Kidney (tissue), 14 donors: ENCODE results near the gene CALCOCO1. TPM values are rescaled to one million over a fixed set of nuclear protein-coding genes. Genes with fewer than 3 reads are reported as not detected.

Source experiments
- DNase-seq, 5 donors: peaks; one replicate each; pipeline ENCODE4 v3.0.0-alpha.2; 2013 to 2020
- FAIRE-seq: peaks from 2 replicates; lab custom pipeline; 2012; peaks lifted over from hg19 to GRCh38; lab: Jason Lieb, UNC
- H3K27ac ChIP-seq, 2 donors: one replicate each; pipeline ENCODE4 v1.7.0; 2013; ENCODE audit warnings: low read depth in 2 of 2, low read length in 2 of 2, inconsistent platforms in 1 of 2
- H3K27me3 ChIP-seq: one replicate; pipeline ENCODE4 v1.7.1; 2013; ENCODE audit warnings: low read length, inconsistent platforms; ENCODE audit not compliant: control insufficient read depth, insufficient read depth
- H3K36me3 ChIP-seq, 3 donors: one replicate each; pipeline versions ENCODE4 v1.7.0 to v1.7.1; 2013; ENCODE audit warnings: low read length in 3 of 3, control low read depth in 1 of 3, inconsistent platforms in 1 of 3; ENCODE audit not compliant: insufficient read depth in 3 of 3, control insufficient read depth in 2 of 3
- H3K4me1 ChIP-seq, 3 donors: one replicate each; pipeline versions ENCODE4 v1.7.0 to v1.7.1; 2013; ENCODE audit warnings: low read length in 3 of 3, inconsistent platforms in 1 of 3, low read depth in 1 of 3; ENCODE audit not compliant: control insufficient read depth in 2 of 3, insufficient read depth in 2 of 3
- H3K4me3 ChIP-seq, 3 donors: one replicate each; pipeline versions ENCODE4 v1.7.0 to v1.8.1; 2013; ENCODE audit warnings: low read length in 3 of 3, control low read depth in 1 of 3, inconsistent platforms in 1 of 3
- H3K9ac ChIP-seq, 3 donors: one replicate each; pipeline versions ENCODE4 v1.7.0 to v1.7.1; 2013; ENCODE audit warnings: low read length in 3 of 3, control low read depth in 1 of 3, inconsistent platforms in 1 of 3
- H3K9me3 ChIP-seq, 3 donors: one replicate each; pipeline versions ENCODE4 v1.7.0 to v1.7.1; 2013; ENCODE audit warnings: low read length in 3 of 3, control low read depth in 1 of 3, inconsistent platforms in 1 of 3; ENCODE audit not compliant: control insufficient read depth in 2 of 3, insufficient read depth in 1 of 3
- intact Hi-C: fragments of 100-400 bp; cut with DNase I; formaldehyde crosslinking; loops from one replicate; pipeline ENCODE4 v1.11.1; 2022
- polyA plus RNA-seq: library from polyadenylated mRNA; stranded (reverse); fragments of 350-450 nt; fragmentation: Illumina TruSeq; extraction: RNeasy Lipid Tissue Mini Kit (QIAGEN cat#74804); gene quantifications from one replicate; pipeline ENCODE4 v1.2.3, GENCODE V29; 2014; ENCODE audit warnings: low read depth, low replicate concordance; ENCODE audit not compliant: insufficient read depth
- total RNA-seq: library from RNA; stranded (reverse); fragmentation: NEBNext Ultra II Directional; extraction: Animal tissue kit (Norgen Biotek cat#: 25700); gene quantifications from one replicate; pipeline ENCODE4 v1.2.1, GENCODE V29; 2021
- TF ChIP-seq, protein P1 (sequence below): IDR thresholded peaks from 3 replicates; pipeline ENCODE4 v1.5.1; 2012; ENCODE audit warnings: mild to moderate bottlenecking, moderate library complexity, borderline replicate concordance; ENCODE audit not compliant: insufficient read depth; ENCODE audit errors: extremely low read depth
- donor health status: control.
- donor health status: control.
- donor health status: control.
- donor health status: control.
- donor health status: control.
- donor health status: DM: yes; HTN: yes; CAD: no.
- donor health status: Normal renal cell carcinoma (clear cell type).

Gene CALCOCO1
- total and polyA plus RNA-seq, 2 donors from 2014 or later = 82.2 to 109 TPM

DNA sequence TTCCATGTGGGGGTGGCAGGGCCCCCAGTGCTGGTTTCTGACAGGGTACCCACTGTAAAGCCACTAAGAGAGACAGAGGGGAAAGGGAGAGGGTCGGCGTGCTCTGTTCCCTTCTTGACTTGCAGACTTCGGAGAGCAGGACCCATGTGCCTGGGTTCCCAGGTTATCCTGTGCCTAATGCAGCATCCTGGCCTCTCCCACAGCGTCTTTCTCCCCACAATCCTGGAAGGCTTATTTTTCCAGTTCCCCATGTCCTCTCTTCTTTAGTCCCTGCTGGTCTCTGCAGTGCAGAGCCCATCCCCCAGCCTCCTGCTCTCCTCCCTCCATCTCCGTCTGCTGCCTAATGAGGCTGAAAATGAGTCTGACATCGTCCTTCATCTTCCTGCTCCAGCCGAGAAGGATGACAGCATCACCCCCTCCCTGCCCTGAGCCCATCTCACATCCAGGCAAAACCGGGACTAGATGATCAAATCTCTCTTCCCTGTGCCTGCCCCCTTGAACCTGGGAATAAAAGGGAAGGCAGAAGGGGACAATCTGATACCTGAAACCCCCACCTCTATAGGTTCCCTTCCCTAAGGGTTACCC lies 15.1 kb downstream of the CALCOCO1 start:
- no peak overlapping the region for H3K9ac ChIP-seq
- no peak overlapping the region for H3K4me3 ChIP-seq
- H3K36me3 ChIP-seq = peaks cover 2 to 41% (median 32%) of the 10 kb centered on the region in 3 donors
- intact Hi-C loops = no loop called here
- FAIRE-seq = no peak
- peak in 4 of 5 donors; percentile 70 to 76 (median 72) for DNase-seq
- no peaks in the 10 kb centered on the region for H3K4me1 ChIP-seq
- peaks cover 3% of the 10 kb centered on the region for H3K27me3 ChIP-seq
- TF ChIP-seq, protein P1, sequence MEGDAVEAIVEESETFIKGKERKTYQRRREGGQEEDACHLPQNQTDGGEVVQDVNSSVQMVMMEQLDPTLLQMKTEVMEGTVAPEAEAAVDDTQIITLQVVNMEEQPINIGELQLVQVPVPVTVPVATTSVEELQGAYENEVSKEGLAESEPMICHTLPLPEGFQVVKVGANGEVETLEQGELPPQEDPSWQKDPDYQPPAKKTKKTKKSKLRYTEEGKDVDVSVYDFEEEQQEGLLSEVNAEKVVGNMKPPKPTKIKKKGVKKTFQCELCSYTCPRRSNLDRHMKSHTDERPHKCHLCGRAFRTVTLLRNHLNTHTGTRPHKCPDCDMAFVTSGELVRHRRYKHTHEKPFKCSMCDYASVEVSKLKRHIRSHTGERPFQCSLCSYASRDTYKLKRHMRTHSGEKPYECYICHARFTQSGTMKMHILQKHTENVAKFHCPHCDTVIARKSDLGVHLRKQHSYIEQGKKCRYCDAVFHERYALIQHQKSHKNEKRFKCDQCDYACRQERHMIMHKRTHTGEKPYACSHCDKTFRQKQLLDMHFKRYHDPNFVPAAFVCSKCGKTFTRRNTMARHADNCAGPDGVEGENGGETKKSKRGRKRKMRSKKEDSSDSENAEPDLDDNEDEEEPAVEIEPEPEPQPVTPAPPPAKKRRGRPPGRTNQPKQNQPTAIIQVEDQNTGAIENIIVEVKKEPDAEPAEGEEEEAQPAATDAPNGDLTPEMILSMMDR = no peak
- H3K27ac ChIP-seq = no peak overlapping the region
- H3K9me3 ChIP-seq = no peaks in the 10 kb centered on the region

DNA sequence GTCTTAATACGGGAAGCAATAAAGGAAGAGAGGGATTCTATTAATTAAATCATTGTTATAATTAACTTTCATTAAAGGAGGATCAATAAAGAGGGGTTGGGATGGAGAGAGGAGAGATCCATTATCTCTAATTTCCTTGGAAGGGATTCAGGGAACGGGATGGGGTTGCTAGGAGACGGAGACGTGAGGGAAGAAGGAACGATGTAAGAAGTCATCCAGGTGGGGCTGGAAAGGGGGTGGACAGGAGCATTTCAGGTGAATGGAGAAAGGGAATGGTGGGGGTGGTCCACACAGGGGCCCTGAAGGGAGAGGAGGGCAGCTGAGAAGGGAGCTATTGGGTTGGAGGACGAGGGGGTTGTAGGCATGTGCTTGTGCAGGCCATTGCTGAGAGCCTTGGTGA lies 17.2 kb downstream of the CALCOCO1 start:
- TF ChIP-seq, protein P1 = no peak
- H3K9me3 ChIP-seq = no peaks in the 10 kb centered on the region
- intact Hi-C loops = no loop called here
- H3K36me3 ChIP-seq = peaks cover 2 to 23% (median 22%) of the 10 kb centered on the region in 3 donors
- H3K27ac ChIP-seq = no peak overlapping the region
- DNase-seq (no peak), FAIRE-seq (no peak)
- H3K4me1 ChIP-seq = no peaks in the 10 kb centered on the region
- H3K9ac ChIP-seq = no peak overlapping the region
- peaks cover 5% of the 10 kb centered on the region for H3K27me3 ChIP-seq
- H3K4me3 ChIP-seq = no peak overlapping the region

DNA sequence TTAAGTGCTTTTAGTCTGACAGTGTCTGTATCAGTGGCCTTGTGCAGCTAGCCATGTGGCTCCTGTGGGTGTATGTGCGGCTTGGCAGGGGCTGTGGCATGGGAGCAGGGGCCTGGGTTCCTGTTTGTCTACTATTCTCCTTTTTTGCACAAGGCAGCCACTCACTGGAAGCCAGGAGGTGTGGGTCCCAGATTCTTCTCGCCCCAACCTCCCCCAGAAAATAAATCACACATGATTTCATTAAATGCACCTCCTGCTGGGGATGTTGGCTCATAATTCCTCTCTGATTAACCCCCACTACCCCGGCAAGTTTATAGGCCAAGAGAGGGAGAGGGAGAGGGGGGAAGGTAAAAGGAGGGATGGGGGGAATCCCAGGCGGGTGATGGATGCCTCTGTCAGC lies 17.6 kb downstream of the CALCOCO1 start:
- H3K4me3 ChIP-seq = no peak overlapping the region
- FAIRE-seq = no peak
- H3K27me3 ChIP-seq = peaks cover 5% of the 10 kb centered on the region
- DNase-seq = no peak
- no peak overlapping the region for H3K27ac ChIP-seq
- no peaks in the 10 kb centered on the region for H3K4me1 ChIP-seq
- no peaks in the 10 kb centered on the region for H3K9me3 ChIP-seq
- TF ChIP-seq, protein P1 = no peak
- intact Hi-C loops = no loop called here
- H3K36me3 ChIP-seq = peaks cover 2 to 19% (median 18%) of the 10 kb centered on the region in 3 donors
- H3K9ac ChIP-seq = no peak overlapping the region

DNA sequence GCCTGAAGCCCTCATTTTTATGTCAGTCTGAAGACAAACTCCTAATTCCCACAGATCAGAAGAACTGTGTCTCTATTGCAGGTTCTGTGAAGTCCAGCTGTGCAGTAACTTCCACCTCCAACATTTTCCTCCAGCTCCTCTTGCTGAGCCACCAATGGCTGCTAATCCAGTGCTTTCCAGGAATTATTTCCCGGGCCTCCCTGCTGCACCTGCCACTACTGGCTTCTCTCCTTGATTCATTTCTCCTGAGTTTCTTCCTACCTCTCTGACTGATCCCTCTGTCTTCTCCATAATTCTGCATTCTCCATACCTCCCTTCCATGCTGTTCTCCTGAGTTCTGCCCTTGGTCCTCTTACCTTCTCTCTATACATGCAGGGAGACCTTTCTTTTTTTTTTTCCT lies 21.2 kb downstream of the CALCOCO1 start:
- Histone ChIP-seq H3K27me3 (peaks cover 8% of the 10 kb centered on the region), H3K27ac (no peak overlapping the region), H3K9ac (no peak overlapping the region), H3K4me1 (no peaks in the 10 kb centered on the region), H3K4me3 (no peak overlapping the region), H3K36me3 (no peaks in the 10 kb centered on the region), H3K9me3 (no peaks in the 10 kb centered on the region)
- TF ChIP-seq, protein P1 = no peak
- intact Hi-C loops = no loop called here
- no peak for FAIRE-seq
- no peak for DNase-seq
